Epithelial cell of proximal tubule (primary cell): ENCODE data around the gene MAP7. TPM values are rescaled to one million over a fixed set of nuclear protein-coding genes. Genes with fewer than 3 reads are reported as not detected.

Source experiments
- DNase-seq: peaks from one replicate; pipeline ENCODE4 v3.0.0-alpha.2; 2011; ENCODE audit warnings: low read depth
- H3K4me3 ChIP-seq: 2 replicates; pipeline ENCODE4 v1.5.1; 2011; ENCODE audit warnings: low read depth, mild to moderate bottlenecking, low read length
- CTCF ChIP-seq: conservative IDR thresholded peaks from 2 replicates; pipeline ENCODE4 v1.5.1; 2012; ENCODE audit warnings: low read depth, mild to moderate bottlenecking, low read length
- total RNA-seq: library from RNA; depleted of rRNA; stranded (reverse); fragments of >200 nt; gene quantifications from 2 replicates; pipeline ENCODE4 v1.2.3, GENCODE V29; 2015

MAP7 gene
- total RNA-seq, 1 donor from 2014 or later, result 16.1 TPM

- no peak for DNase-seq
- TF ChIP-seq CTCF, result no peak
- peak overlapping the region; percentile 19 for H3K4me3 ChIP-seq
Measured at GRCh38 chr6:136429264-136430065, 120.8 kb downstream of the MAP7 start.

GRCh38 chr6:136427378-136427717 is 122.9 kb downstream of the MAP7 start:
- TF ChIP-seq CTCF, result no peak
- no peak for DNase-seq
- H3K4me3 ChIP-seq, result no peak overlapping the region

GRCh38 chr6:136426627-136427377 is 123.4 kb downstream of the MAP7 start:
- no peak for TF ChIP-seq CTCF
- no peak for DNase-seq
- no peak overlapping the region for H3K4me3 ChIP-seq

GRCh38 chr6:136425793-136426192 is 124.4 kb downstream of the MAP7 start:
- DNase-seq, result no peak
- no peak overlapping the region for H3K4me3 ChIP-seq
- TF ChIP-seq CTCF, result no peak

GRCh38 chr6:136424901-136425300 is 125.3 kb downstream of the MAP7 start:
- no peak for DNase-seq
- no peak overlapping the region for H3K4me3 ChIP-seq
- no peak for TF ChIP-seq CTCF

GRCh38 chr6:136424450-136424849 is 125.8 kb downstream of the MAP7 start:
- TF ChIP-seq CTCF, result no peak
- no peak for DNase-seq
- H3K4me3 ChIP-seq, result no peak overlapping the region
